ELR (cell line): Measurements from ENCODE around the gene SPATA13.

Experiments
- DNase-seq: peaks from one replicate; pipeline ENCODE4 v3.0.0-alpha.2; 2015; ENCODE audit warnings: low read depth

SPATA13 gene

GRCh38 chr13:24141333-24141910 is 19.1 kb upstream of the SPATA13 start:
- peak; percentile 46 for DNase-seq

GRCh38 chr13:24142453-24142852 is 18.1 kb upstream of the SPATA13 start:
- DNase-seq = no peak

GRCh38 chr13:24142886-24143285 is 17.6 kb upstream of the SPATA13 start:
- no peak for DNase-seq

- no peak for DNase-seq
Observed at GRCh38 chr13:24145240-24145639, 15.3 kb upstream of the SPATA13 start.

GRCh38 chr13:24145674-24146073 is 14.8 kb upstream of the SPATA13 start:
- DNase-seq = no peak

- no peak for DNase-seq
Observed at GRCh38 chr13:24146961-24147569, 13.5 kb upstream of the SPATA13 start.

GRCh38 chr13:24147570-24147963 is 13.0 kb upstream of the SPATA13 start:
- no peak for DNase-seq

GRCh38 chr13:24148414-24149235 is 11.9 kb upstream of the SPATA13 start:
- DNase-seq = peak; percentile 99

GRCh38 chr13:24149246-24150032 is 11.1 kb upstream of the SPATA13 start:
- peak; percentile 52 for DNase-seq

GRCh38 chr13:24150572-24150971 is 9.9 kb upstream of the SPATA13 start:
- no peak for DNase-seq

- DNase-seq = no peak
Observed at GRCh38 chr13:24151864-24152263, 8.7 kb upstream of the SPATA13 start.

GRCh38 chr13:24152292-24153214 is 8.0 kb upstream of the SPATA13 start:
- no peak for DNase-seq

GRCh38 chr13:24153347-24153746 is 7.2 kb upstream of the SPATA13 start:
- no peak for DNase-seq

- no peak for DNase-seq
Observed at GRCh38 chr13:24153979-24154701, 6.4 kb upstream of the SPATA13 start.

- DNase-seq = no peak
Observed at GRCh38 chr13:24159357-24159756, 1.2 kb upstream of the SPATA13 start.

- DNase-seq = peak; percentile 56
Observed at GRCh38 chr13:24161010-24161775, 673 bp downstream of the SPATA13 start.

GRCh38 chr13:24161980-24162525 is 1.5 kb downstream of the SPATA13 start:
- DNase-seq = no peak

- DNase-seq = no peak
Observed at GRCh38 chr13:24162604-24163003, 2.1 kb downstream of the SPATA13 start.

GRCh38 chr13:24165746-24166145 is 5.2 kb downstream of the SPATA13 start:
- peak; percentile 77 for DNase-seq

GRCh38 chr13:24166561-24166960 is 6.0 kb downstream of the SPATA13 start:
- no peak for DNase-seq
